ENCODE measurements around the gene CALHM5. TPM values are rescaled to one million over a fixed set of nuclear protein-coding genes. Genes with fewer than 3 reads are reported as not detected.
A peak's percentile ranks its signal among the peaks of the same experiment; 100 is the strongest.

Gene CALHM5
- total and polyA plus RNA-seq, 2 of the 4 experiments (the other 2 are of a cell fraction): 3.3 to 10.8 TPM

DNA sequence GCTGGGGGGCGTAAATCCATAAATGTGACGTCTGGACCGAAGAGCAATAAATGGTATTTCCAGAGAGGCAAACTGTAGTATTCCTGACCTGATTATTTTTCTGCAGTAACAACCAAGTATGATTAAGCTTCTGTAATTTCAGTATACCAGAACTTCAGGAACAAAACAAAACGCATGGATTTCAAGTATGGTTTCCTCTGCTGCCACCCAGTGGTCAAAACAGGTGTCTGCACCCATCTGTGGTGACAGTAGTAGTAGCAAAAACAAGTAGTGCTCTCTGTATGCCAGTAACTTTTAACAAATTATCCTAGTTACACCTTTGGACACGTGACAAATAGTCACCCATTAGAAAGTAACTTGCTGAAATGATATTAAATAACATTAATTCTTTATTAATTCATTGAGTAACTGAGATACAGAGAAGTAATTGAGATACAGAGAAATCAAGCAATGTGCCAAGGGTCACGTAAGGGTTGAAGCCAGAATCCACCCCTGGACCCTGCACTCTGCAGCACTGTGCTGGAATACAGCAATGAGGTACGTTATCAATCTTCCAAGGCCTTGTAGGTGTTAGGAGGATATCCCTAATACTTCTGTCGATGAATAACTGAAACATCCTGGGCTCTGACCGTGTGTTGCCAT is 50.1 kb downstream of the CALHM5 start:
- H2AK9ac ChIP-seq (replicated peaks; ENCODE audit: low read depth, low read length, poor library complexity): no peak overlapping the region
- H3K36me3 ChIP-seq (ENCODE audit: control insufficient read depth, insufficient read depth, low read length): no peaks in the 10 kb centered on the region
- no peak overlapping the region for H3K23ac ChIP-seq (ENCODE audit: low read depth, low read length)
- intact Hi-C loops (cut with micrococcal nuclease): loop anchor here (1.0 to 5.0 kb wide), 7 partner anchors 25 to 345 kb away; partner anchors contain the start of gene TSPYL1
- H2AFZ ChIP-seq (replicated peaks; ENCODE audit: low read length, poor library complexity): peak overlapping the region; percentile 17
- H3K4me1 ChIP-seq (ENCODE audit: control insufficient read depth, insufficient read depth, low read length): peaks cover 10% of the 10 kb centered on the region
- H2BK120ac ChIP-seq (ENCODE audit: low read depth, low read length): peak overlapping the region; percentile 26
- BruUV-seq (replicated peaks): no TSS peak
- no peaks in the 10 kb centered on the region for H3K9me3 ChIP-seq (ENCODE audit: control insufficient read depth, insufficient read depth, low read length)
- peaks cover 3% of the 10 kb centered on the region; the same call in 1 of the 2 replicates for H3K9me1 ChIP-seq (ENCODE audit: insufficient read depth, low read length)
- H3K9ac ChIP-seq (ENCODE audit: low read depth, low read length): no peak overlapping the region
- peak overlapping the region in 1 of 2 experiments; percentile 49; a peak in 1 of 4 replicates for H4K8ac ChIP-seq (ENCODE audit: low read depth in 2 of 2, low read length in 2 of 2)
- H3K14ac ChIP-seq (replicated peaks; ENCODE audit: low read depth, low read length): no peak overlapping the region
- H4K91ac ChIP-seq (ENCODE audit: insufficient read depth, low read depth, low read length): no peak overlapping the region
- peak overlapping the region; percentile 82; the same call in 2 of the 3 replicates for H2BK15ac ChIP-seq (ENCODE audit: low read depth, low read length)
- no peak overlapping the region for H3K27ac ChIP-seq (ENCODE audit: insufficient read depth, low read length)
- in situ Hi-C loops (cut with MboI; ENCODE audit: low sequenced_read_pairs): loop anchor here (5.0 kb wide), 1 partner anchor 294 kb away; no protein-coding TSS in a partner anchor
- H2BK5ac ChIP-seq (ENCODE audit: low read depth, low read length, poor library complexity, severe bottlenecking): no peak overlapping the region
- H3K4me2 ChIP-seq (ENCODE audit: low read depth, low read length): no peak overlapping the region
- H4K20me1 ChIP-seq (ENCODE audit: insufficient read depth, low read length): no peaks in the 10 kb centered on the region
- dilution Hi-C loops (cut with HindIII; ENCODE audit: low sequenced_read_pairs, unreplicated experiment): no loop called here
- H2AK5ac ChIP-seq (ENCODE audit: low read depth, low read length): peak overlapping the region; percentile 38; the same call in 1 of the 2 replicates
- H3K56ac ChIP-seq (ENCODE audit: extremely low read depth, insufficient read depth, low read length): no peak overlapping the region
- H3K4ac ChIP-seq (ENCODE audit: low read depth, low read length): peak overlapping the region; percentile 6; the same call in 1 of the 2 replicates
- H3K79me1 ChIP-seq (ENCODE audit: low read depth in 1 of 2, low read length in 2 of 2): no peaks in the 10 kb centered on the region
- POLR2A ChIA-PET (ENCODE audit: unreplicated experiment): interaction anchor here (1.0 kb wide), 1 partner anchor 27 kb away, joined by 3 read pairs; no protein-coding TSS in a partner anchor
- no peak overlapping the region for H3K18ac ChIP-seq (ENCODE audit: low read depth, low read length)
- DNase-seq (peak; percentile 75), ATAC-seq (ENCODE audit: low read depth) (peak; percentile 72)
- H2BK20ac ChIP-seq (ENCODE audit: low read depth, low read length): peak overlapping the region; percentile 42
- TF ChIP-seq SMC3 (IDR thresholded peaks at IDR 0.05; ENCODE audit: low read depth, low read length): peak; percentile 86
- TF ChIP-seq MAZ (IDR thresholded peaks at IDR 0.05; ENCODE audit: borderline replicate concordance, low read depth, low read length): no peak
- no peak for TF ChIP-seq MXI1 (IDR thresholded peaks at IDR 0.05; ENCODE audit: borderline replicate concordance, low read depth, low read length)
- TF ChIP-seq BHLHE40 (IDR thresholded peaks at IDR 0.05; ENCODE audit: low read depth, low read length): no peak
- TF ChIP-seq CEBPB (IDR thresholded peaks at IDR 0.05; ENCODE audit: low read depth, low read length): no peak
- TF ChIP-seq FOS (IDR thresholded peaks at IDR 0.05; ENCODE audit: low read depth, low read length): no peak
- no peak for TF ChIP-seq MAFK (IDR thresholded peaks at IDR 0.05; ENCODE audit: low read depth, low read length)
- TF ChIP-seq RAD21 (IDR thresholded peaks at IDR 0.05; ENCODE audit: low read length): peak; percentile 88
- no peak for TF ChIP-seq RCOR1 (IDR thresholded peaks at IDR 0.05; ENCODE audit: insufficient replicate concordance, low read length)
- no peak for TF ChIP-seq RFX5 (IDR thresholded peaks at IDR 0.05; ENCODE audit: low read depth, low read length)
- no peak for TF ChIP-seq POLR2A (IDR thresholded peaks at IDR 0.05; ENCODE audit: low read depth, low read length)
- no peak for TF ChIP-seq NFE2L2 (IDR thresholded peaks at IDR 0.05; ENCODE audit: low read depth, low read length)
- TF ChIP-seq, protein P1, sequence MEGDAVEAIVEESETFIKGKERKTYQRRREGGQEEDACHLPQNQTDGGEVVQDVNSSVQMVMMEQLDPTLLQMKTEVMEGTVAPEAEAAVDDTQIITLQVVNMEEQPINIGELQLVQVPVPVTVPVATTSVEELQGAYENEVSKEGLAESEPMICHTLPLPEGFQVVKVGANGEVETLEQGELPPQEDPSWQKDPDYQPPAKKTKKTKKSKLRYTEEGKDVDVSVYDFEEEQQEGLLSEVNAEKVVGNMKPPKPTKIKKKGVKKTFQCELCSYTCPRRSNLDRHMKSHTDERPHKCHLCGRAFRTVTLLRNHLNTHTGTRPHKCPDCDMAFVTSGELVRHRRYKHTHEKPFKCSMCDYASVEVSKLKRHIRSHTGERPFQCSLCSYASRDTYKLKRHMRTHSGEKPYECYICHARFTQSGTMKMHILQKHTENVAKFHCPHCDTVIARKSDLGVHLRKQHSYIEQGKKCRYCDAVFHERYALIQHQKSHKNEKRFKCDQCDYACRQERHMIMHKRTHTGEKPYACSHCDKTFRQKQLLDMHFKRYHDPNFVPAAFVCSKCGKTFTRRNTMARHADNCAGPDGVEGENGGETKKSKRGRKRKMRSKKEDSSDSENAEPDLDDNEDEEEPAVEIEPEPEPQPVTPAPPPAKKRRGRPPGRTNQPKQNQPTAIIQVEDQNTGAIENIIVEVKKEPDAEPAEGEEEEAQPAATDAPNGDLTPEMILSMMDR (conservative IDR thresholded peaks at IDR 0.05; ENCODE audit: low read depth, low read length): peak; percentile 89
- H4K5ac ChIP-seq (ENCODE audit: low read depth, low read length): no peak overlapping the region
- CTCF ChIA-PET: interaction anchor here (0.5 to 4.3 kb wide), 21 partner anchors 9 to 439 kb away, joined by 3 to 22 read pairs (median 5); partner anchors contain the start of genes CALHM5, RWDD1, TRAPPC3L and TSPYL1
- WGBS, 2 experiments (ENCODE audit: extremely low coverage in 2 of 2, insufficient read length in 1 of 2): 90% methylated on average over 2 of the region's 9 CpGs; no CpG with 5 or more reads in 1 of the 2 experiments
- H3K27me3 ChIP-seq (ENCODE audit: control insufficient read depth, insufficient read depth, low read length): no peaks in the 10 kb centered on the region
- H3K4me3 ChIP-seq (ENCODE audit: insufficient read depth, low read depth, low read length): no peak overlapping the region
